ENCODE results near the gene TBP.

- TF ChIP-seq CTCF (IDR thresholded peaks at IDR 0.05) (no peak), POLR2A (IDR thresholded peaks at IDR 0.05) (no peak)
Observed at GRCh38 chr6:170525795-170526194, 28.4 kb upstream of the TBP start.

Data from adrenal gland (tissue), 5 donors.